SK-N-SH (cell line): ENCODE measurements around the gene MEPE.

Experiments used
- CTCF ChIP-seq: fragments of 200-600 bp; sonication (generic); IDR thresholded peaks from 2 replicates; pipeline ENCODE4 v1.6.1; 2017; ENCODE audit warnings: antibody characterized with exemption, mild to moderate bottlenecking, moderate library complexity
- ELF1 ChIP-seq: IDR thresholded peaks from 2 replicates; pipeline ENCODE4 v1.4.0; 2012
- EP300 ChIP-seq, 2 experiments: IDR thresholded peaks; 2 replicates each; pipeline versions ENCODE4 v1.4.0 to v1.6.1; 2012; ENCODE audit warnings: borderline replicate concordance in 1 of 2, low read depth in 1 of 2, low read length in 1 of 2
- NRF1 ChIP-seq: IDR thresholded peaks from 2 replicates; pipeline ENCODE4 v1.6.1; 2012; ENCODE audit warnings: low read depth, mild to moderate bottlenecking, low read length
- SIN3A ChIP-seq: IDR thresholded peaks from 2 replicates; pipeline ENCODE4 v1.6.1; 2012; ENCODE audit warnings: low read depth, mild to moderate bottlenecking, low read length, moderate library complexity, borderline replicate concordance
- TCF12 ChIP-seq: IDR thresholded peaks from 2 replicates; pipeline ENCODE4 v1.4.0; 2012
- TEAD4 ChIP-seq: IDR thresholded peaks from 2 replicates; pipeline ENCODE4 v1.4.0; 2012; ENCODE audit warnings: mild to moderate bottlenecking, borderline replicate concordance; ENCODE audit not compliant: insufficient read depth
- ZBTB33 ChIP-seq: IDR thresholded peaks from 2 replicates; pipeline ENCODE4 v1.4.0; 2012; ENCODE audit warnings: low read depth, borderline replicate concordance

- no peak for TF ChIP-seq SIN3A
- no peak for TF ChIP-seq CTCF
- no peak for TF ChIP-seq ZBTB33
- TF ChIP-seq TCF12: no peak
- no peak for TF ChIP-seq TEAD4
- TF ChIP-seq EP300 (IDR thresholded peaks at IDR 0.05; ENCODE audit: borderline replicate concordance in 1 of 2, low read depth in 1 of 2, low read length in 1 of 2): no peak
- TF ChIP-seq NRF1: no peak
- no peak for TF ChIP-seq ELF1
These were observed 52.3 kb downstream of the MEPE start for GRCh38 chr4:87884976-87885549.
